HuH-7.5 (cell line): Measurements from ENCODE around the gene C3orf52.
A peak's percentile ranks its signal among the peaks of the same experiment; 100 is the strongest.

ENCODE experiments used
- DNase-seq: peaks from one replicate; pipeline ENCODE4 v3.0.0; 2011; ENCODE audit warnings: low spot score

The C3orf52 gene

DNA sequence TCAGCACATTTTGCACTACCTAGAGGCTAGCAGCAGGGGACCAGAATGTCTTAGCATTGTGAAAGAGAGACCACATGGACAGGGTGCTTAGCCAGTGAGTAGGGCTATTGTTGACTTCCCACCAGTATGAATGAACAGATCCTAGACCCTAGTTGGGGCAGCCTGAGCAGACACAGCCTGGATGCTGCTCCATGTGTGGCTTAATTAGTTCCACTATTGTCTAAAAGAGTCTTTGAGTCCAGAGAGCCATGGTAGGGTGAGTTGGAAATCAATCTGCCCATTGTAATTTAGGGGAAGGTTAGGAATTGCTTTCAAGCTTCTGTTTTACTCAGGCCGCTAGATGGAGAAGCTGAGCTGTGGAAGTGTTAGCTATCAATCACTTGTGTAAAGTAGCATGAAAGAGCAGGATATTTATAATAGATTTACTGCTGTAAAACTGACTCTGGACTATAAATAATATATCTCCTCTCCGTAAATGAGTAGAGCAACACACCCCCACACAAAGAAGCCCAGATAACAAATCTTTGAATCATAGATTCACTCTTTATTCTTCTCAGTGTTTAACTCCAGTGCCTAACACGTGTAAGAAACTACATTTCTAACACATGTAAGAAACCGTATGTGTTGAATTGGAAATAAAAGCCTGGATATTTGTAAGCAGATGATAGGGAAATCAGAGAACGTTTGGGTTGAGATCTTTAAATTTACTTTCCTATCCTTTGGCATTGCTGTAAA is 50.9 kb downstream of the C3orf52 start:
- peak; percentile 11 for DNase-seq

DNA sequence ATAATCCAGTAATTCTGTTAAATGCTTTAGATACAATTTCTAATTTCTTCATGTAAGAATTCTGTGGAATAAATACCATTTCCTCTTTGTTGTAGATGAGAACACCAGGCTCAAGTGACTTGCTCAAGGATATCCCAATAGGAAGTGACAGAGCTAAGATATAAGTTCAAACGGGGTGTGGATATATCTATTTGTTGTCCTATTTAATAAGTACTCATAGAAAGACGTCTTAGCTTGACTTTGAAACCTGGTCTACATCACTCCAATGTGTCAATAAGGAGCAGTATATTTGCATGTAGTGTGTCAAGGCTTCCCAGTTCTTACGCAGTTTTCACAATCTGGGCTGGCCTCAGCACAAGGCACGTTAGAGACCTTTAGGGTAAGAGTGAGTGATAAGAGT is 51.6 kb downstream of the C3orf52 start:
- DNase-seq: no peak

DNA sequence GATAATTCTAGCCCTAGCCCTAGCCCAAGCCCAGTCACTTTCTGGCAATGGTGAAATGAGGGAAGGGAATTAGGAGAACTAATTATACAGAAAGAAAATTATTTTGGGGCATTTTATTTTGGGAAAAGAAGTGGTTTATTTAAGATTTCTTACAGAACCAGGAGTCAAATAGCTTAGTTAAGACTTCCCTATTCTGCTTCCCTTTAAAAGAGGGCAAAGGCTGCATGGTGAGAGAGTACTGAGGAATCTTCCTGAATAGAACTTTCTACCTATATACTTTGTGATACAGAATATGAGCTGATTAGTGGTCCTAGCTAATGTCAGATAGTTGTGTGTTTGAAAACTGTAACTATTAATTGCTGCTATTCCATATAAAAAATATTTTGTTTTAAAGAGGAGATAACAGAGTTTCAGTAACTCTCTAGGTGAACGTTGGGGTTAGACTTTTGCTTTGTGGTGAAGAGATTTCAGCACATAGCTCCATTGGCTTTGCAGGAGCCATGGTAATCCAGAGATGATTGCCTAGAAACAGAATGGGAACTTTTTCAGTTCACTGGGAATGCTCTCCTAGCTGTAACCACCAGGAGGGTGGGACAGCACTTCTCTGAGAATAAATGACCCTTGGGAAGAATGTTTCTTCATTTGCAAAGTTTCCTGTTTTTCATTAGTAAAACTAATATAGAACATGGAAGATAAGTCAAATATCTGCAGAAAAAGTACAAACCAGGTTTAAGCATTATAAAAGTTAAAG is 52.2 kb downstream of the C3orf52 start:
- DNase-seq: no peak

DNA sequence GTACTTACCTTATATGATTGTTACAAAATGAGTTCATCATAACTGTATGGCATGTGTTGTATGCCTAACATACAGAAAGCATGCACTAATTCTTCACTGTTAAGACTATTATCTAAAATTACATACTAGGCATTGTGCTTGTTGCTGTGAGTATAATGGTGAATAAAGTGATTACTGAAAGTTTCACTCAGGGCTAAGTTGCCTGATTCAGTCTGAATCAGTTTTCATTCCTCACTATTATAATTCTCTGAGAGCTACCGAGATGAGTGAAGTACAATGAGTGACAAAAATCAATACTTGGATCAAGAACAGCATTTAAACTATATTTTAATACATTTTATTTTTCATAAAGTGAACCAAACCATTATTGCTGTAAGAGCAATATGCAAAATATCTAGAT is 54.4 kb downstream of the C3orf52 start:
- no peak for DNase-seq

DNA sequence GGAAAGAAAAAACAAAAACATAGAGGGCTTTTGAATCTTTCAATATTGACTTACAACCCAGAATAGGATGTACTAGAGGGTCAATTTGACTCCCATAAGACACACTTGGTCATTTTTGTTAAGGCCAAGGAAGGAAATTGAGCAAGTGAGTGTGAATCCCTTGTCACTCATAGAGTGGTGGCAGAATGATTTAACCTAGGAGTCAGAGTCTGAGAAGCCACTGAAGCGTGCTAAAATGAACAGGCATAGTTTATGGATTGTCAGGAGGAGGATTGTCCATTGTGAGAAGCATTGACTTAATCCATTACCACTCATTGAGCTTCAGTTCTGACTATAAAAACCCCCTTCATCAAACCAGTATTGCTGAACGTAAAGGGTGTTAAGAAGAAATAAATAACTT is 55.1 kb downstream of the C3orf52 start:
- DNase-seq: no peak

DNA sequence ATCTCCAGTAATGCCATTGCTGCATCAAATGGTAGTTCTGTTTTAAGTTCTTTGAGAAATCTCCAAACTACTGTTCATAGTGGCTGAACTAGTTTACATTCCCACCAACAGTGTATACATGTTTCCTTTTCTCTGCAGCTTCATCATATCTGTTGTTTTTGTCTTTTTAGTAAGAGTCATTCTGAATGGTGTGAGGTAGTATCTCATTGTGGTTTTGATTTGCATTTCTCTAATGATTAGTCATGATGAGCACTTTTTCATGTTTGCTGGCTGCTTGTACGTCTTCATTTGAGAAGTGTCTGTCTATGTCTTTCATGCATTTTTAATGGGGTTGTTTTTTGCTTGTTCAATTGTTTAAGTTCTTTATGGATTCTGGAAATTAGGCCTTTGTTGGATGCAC is 57.1 kb downstream of the C3orf52 start:
- DNase-seq: no peak

DNA sequence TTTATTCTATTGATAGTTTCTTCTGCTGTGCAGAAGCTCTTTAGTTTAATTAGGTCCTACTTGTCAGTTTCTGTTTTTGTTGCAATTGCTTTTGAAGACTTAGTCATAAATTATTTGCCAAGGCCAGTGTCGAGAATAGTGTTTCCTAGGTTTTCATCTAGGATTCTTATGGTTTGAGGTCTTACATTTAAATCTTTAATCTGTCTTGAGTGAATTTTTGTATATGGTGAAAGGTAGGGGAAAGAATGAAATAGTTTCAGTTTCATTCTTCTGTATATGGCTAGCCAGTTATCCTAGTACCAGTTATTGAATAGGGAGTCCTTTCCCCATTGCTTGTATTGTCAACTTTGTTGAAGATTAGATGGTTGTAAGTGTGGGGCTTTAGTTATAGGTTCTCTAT is 57.5 kb downstream of the C3orf52 start:
- no peak for DNase-seq

DNA sequence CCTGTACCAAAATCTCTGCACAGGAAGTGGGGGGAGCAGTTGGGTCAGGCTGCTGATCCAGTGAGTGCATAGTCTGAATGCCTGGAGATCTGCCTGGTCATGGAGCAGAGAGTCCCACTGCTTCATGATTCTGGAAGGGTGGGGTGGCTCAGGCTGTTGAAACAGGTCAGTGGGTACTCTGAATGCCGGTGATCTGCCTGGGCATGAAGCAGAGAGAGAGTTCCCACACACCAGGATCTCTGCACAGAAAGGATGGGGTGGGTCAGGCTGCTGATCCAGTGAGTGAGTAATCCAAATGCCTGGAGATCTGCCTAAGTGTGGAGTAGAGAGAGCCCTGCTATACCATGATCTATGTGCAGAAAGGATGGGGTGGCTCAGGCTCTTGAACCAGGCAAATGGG is 62.9 kb downstream of the C3orf52 start:
- no peak for DNase-seq

DNA sequence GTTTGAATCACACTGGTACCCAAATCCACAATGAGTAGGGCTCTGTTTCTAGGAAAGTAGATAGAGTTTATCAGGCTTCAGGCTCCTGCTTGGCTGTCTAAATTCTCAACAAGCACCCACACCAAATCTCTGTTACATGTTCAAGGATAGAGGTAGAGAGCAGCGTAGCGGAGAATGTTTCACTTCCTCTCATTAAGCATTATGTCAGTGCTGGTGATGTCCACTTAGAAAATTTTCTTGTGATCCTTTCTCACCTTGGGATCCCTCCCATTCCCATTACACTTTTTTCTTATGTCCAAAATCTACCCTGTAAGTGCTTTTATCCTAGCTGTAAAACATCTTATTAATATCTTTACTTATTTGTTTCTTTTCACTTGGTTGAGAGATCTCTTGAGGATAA is 81.6 kb downstream of the C3orf52 start:
- DNase-seq: no peak
